K562 (cell line): ENCODE results near the gene TTC23L. TPM values are rescaled to one million over a fixed set of nuclear protein-coding genes. Genes with fewer than 3 reads are reported as not detected.

Source experiments
- ARID3B ChIP-seq: fragments of 250-450 bp; sonication (Bioruptor Pico); IDR thresholded peaks from 2 replicates; pipeline ENCODE4 v1.4.0; 2020; ENCODE audit warnings: borderline replicate concordance
- BRCA1 ChIP-seq, 2 experiments: fragments of 450-650 bp in 1 of 2; sonication (generic) in 1 of 2; formaldehyde crosslinking in 1 of 2; IDR thresholded peaks; 2 replicates each; pipeline versions ENCODE4 v1.5.0 to v1.6.1; 2017 to 2020; ENCODE audit warnings: mild to moderate bottlenecking in 1 of 2, missing genetic modification reagents in 1 of 2
- CHD2 ChIP-seq: IDR thresholded peaks from 2 replicates; pipeline ENCODE4 v1.6.1; 2011; ENCODE audit warnings: low read depth, low read length
- CHD4 ChIP-seq: fragments of 200-600 bp; sonication (generic); IDR thresholded peaks from 3 replicates; pipeline ENCODE4 v1.6.1; 2012; ENCODE audit warnings: low read depth, mild to moderate bottlenecking, mixed read lengths, low read length, inconsistent platforms; ENCODE audit not compliant: insufficient read depth, insufficient replicate concordance, poor library complexity, severe bottlenecking
- CREM ChIP-seq: IDR thresholded peaks from 2 replicates; pipeline ENCODE4 v1.6.1; 2014; ENCODE audit warnings: antibody characterized with exemption, low read depth
- ELF4 ChIP-seq: fragments of 450-650 bp; formaldehyde crosslinking; IDR thresholded peaks from 2 replicates; pipeline ENCODE4 v1.4.0; 2022; ENCODE audit warnings: missing genetic modification characterization
- FOSL1 ChIP-seq: fragments of 200-800 bp; sonication (Bioruptor generic); conservative IDR thresholded peaks from 2 replicates; pipeline ENCODE4 v1.6.1; 2016; ENCODE audit warnings: missing genetic modification characterization, missing compliant biosample characterization
- HDAC6 ChIP-seq: IDR thresholded peaks from 2 replicates; pipeline ENCODE4 v1.6.1; 2012; ENCODE audit warnings: low read depth, mild to moderate bottlenecking, control low read depth, inconsistent platforms, low read length, moderate library complexity
- KLF13 ChIP-seq: fragments of 450-650 bp; IDR thresholded peaks from 2 replicates; pipeline ENCODE4 v1.6.1; 2016; ENCODE audit warnings: missing genetic modification characterization, low read depth, mild to moderate bottlenecking, missing compliant biosample characterization, moderate library complexity, borderline replicate concordance
- LEF1 ChIP-seq: fragments of 450-650 bp; IDR thresholded peaks from 2 replicates; pipeline ENCODE4 v1.6.1; 2016; ENCODE audit warnings: mild to moderate bottlenecking
- MAFG ChIP-seq: fragments of 450-650 bp; conservative IDR thresholded peaks from 2 replicates; pipeline ENCODE4 v1.6.1; 2016; ENCODE audit warnings: missing genetic modification characterization, missing compliant biosample characterization
- POLR3A ChIP-seq: IDR thresholded peaks from 2 replicates; pipeline ENCODE4 v1.6.1; 2011; ENCODE audit warnings: borderline replicate concordance, mild to moderate bottlenecking, moderate library complexity; ENCODE audit not compliant: insufficient read length, insufficient read depth; ENCODE audit errors: extremely low read depth
- TFAP4 ChIP-seq: sonication (generic); formaldehyde crosslinking; IDR thresholded peaks from 2 replicates; pipeline ENCODE4 v1.8.0; 2022; ENCODE audit warnings: missing genetic modification reagents, mild to moderate bottlenecking, moderate library complexity, borderline replicate concordance
- USF2 ChIP-seq: sonication (generic); formaldehyde crosslinking; IDR thresholded peaks from 2 replicates; pipeline ENCODE4 v1.5.0; 2020; ENCODE audit warnings: missing genetic modification reagents
- ZEB2 ChIP-seq: fragments of 450-650 bp; IDR thresholded peaks from 2 replicates; pipeline ENCODE4 v1.6.1; 2016
- ZNF395 ChIP-seq: fragments of 200-800 bp; sonication (Bioruptor generic); IDR thresholded peaks from 2 replicates; pipeline ENCODE4 v1.6.1; 2017; ENCODE audit warnings: missing genetic modification characterization, missing compliant biosample characterization
- ZNF518B ChIP-seq: fragments of 250-450 bp; sonication (Bioruptor Pico); IDR thresholded peaks from 2 replicates; pipeline ENCODE4 v1.5.0; 2021; ENCODE audit warnings: mild to moderate bottlenecking, moderate library complexity
- ZNF830 ChIP-seq: fragments of 250-450 bp; sonication (Bioruptor Pico); IDR thresholded peaks from 2 replicates; pipeline ENCODE4 v1.5.0; 2021; ENCODE audit warnings: mild to moderate bottlenecking
- ZSCAN32 ChIP-seq: fragments of 450-650 bp; formaldehyde crosslinking; IDR thresholded peaks from 2 replicates; pipeline ENCODE4 v1.4.0; 2020; ENCODE audit warnings: mild to moderate bottlenecking, moderate library complexity
- polyA plus RNA-seq, 8 experiments: library from polyadenylated mRNA; depleted of rRNA in 4 of 8; stranded (reverse) in 5 of 8; unstranded in 3 of 8; fragments of >200 nt; fragmentation: Nextera tagmentation in 2 of 8; fragmentation: Illumina TruSeq in 1 of 8; extraction: Ambion mirVana in 2 of 8; extraction: Trizol in 1 of 8; gene quantifications; 2 replicates each; pipeline versions ENCODE4 v1.2.1 to v1.2.3, GENCODE V29; 2011 to 2014; ENCODE audit warnings: inconsistent platforms in 1 of 8, missing spikeins in 1 of 8
- total RNA-seq, 7 experiments: library from RNA; depleted of rRNA in 6 of 7; stranded (reverse); fragments of >200 nt in 6 of 7; fragmentation: Illumina TruSeq in 2 of 7; extraction: Trizol in 2 of 7; gene quantifications; 2 replicates each; pipeline versions ENCODE4 v1.2.1 to v1.2.3, GENCODE V29; 2011 to 2021; ENCODE audit warnings: low replicate concordance in 1 of 7

TTC23L gene
- total and polyA plus RNA-seq, 9 of the 15 experiments (the other 6 are each of a cell fraction or from before 2014, with no cell fraction given) = 0.03 to 0.32 (median 0.14) TPM; not detected in 2

GRCh38 chr5:34923694-34924461 is 84.9 kb downstream of the TTC23L start (continued):
- TF ChIP-seq USF2 (CRISPR knock-in tag) (no peak), CREM (peak; percentile 60), HDAC6 (no peak), KLF13 (tag) (no peak), LEF1 (peak; percentile 69; the same call in 1 of the 2 replicates), BRCA1 (IDR thresholded peaks at IDR 0.05) (no peak), BRCA1 (CRISPR knock-in tag; IDR thresholded peaks at IDR 0.05) (no peak), POLR3A (no peak), ZNF518B (CRISPR knock-in tag) (no peak), ZNF830 (CRISPR knock-in tag) (no peak), MAFG (tag) (peak; percentile 85), FOSL1 (tag) (peak; percentile 100), CHD4 (no peak), TFAP4 (no peak), ZEB2 (peak; percentile 66), CHD2 (no peak), ZNF395 (CRISPR knock-in tag) (peak; percentile 47; the same call in 1 of the 2 replicates), ARID3B (CRISPR knock-in tag) (no peak), ZSCAN32 (CRISPR knock-in tag) (no peak), ELF4 (no peak)
